NT2/D1 (cell line): ENCODE results near the gene ASB9.

Experiments used
- YY1 ChIP-seq: IDR thresholded peaks from 2 replicates; pipeline ENCODE4 v1.6.1; 2011; ENCODE audit not compliant: insufficient read length, insufficient read depth
- ZNF274 ChIP-seq: IDR thresholded peaks from 2 replicates; pipeline ENCODE4 v1.6.1; 2011; ENCODE audit warnings: mild to moderate bottlenecking, low read depth, low read length

DNA sequence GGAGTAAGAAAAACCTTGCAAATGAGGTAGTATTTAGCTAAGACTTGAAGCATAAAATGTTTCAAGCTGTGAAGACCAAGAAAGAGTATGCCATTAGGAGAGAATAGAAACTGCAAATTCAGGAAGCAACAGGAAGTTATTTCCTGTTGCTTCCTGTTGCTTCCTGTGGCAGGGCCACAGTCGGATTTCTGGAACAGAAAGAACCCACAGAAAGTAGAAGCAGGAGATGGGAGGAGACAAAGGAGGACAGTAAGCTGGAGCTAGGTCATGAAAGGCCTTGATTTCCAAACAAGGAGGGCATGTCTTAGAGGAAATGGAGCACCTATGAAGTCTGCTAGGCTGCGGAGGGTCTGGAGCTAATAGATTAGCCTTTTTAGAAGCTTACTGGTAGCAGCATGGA, 28.3 kb upstream of the ASB9 start:
- TF ChIP-seq YY1 (no peak), ZNF274 (no peak)
